Measurements from ENCODE around the gene EMCN.
"Not testable (repeated sequence)": the region's sequence is repeated elsewhere in the genome, so short reads cannot be mapped to it uniquely, and the experiment has no call there.

The EMCN gene

GRCh38 chr4:100517864-100518341, at the start of gene EMCN:
TSS of gene EMCN (minus strand) at chr4:100518022. CDS start at chr4:100517914, 108 bp downstream.
- no peak for DNase-seq

DNA sequence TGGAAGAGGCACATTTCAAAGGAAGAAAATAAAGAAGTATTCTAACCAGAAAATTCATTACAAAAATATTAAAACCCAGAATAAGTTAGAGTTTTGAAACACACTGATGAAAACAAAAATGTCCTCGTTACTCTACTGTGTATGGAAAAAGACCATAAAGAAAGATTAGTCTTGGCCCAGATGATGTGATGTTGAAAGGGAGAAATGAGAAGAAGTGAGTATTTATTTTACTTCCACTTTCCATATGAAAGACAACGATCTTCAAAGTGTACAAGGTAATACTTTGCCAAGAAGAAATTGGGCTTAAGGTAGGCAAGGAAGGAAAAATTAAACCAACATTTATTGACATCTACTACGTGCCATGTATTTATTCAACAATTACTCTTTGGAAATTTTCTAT, 48.6 kb upstream of the EMCN start:
- no peak for DNase-seq

DNA sequence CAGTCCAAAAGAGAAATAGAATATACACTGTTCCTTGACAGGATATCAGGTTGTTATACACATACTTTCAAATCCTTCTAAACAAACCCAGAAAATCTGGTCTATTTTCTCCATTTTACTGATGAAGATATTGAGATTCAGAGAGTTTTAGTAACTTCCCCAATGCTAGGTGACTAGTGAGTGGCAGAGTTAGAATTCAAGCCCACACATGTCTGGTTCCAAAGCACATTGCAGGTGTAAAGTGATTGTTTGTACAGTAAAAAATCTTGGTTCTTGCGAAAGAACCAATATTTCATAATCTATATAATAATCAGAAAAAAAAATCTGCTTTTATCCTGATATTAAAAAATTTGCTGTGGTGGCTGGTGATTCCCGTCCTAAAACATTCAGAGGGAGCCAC, 39.5 kb upstream of the EMCN start:
- no peak for DNase-seq

DNA sequence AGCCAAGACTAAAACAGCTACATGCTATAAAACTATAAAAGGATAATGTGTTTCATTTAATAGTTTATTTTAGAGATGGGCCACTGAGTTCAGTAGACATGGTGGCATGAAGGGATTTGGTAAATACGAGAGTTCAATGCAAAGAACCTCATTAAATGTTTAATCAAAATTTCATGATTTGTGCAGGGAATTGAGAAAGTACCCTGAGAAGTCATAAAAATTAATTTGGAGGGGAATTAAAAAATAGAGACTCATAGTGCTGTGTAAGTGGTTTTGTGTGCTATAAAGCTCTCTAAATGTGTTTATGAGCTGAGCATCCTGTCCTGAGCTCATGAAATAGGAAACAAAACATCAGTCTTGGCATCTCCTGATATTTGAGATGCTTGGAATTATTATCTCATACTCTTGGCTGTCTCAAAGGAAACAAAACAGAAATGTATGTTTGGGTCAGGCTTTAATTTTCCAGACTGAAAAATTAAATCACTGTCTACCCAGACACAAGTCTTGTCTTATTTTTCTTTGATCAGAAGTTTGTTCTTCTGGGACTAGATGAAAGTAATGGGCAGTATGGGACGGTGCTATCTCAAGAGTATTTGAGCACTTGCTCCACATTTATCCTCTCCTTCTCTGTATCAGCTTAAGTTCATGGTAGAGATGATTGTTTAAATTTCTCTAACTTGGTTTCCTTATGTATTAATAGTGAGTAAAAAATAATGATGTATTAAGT, 38.0 kb upstream of the EMCN start:
- no peak for DNase-seq

DNA sequence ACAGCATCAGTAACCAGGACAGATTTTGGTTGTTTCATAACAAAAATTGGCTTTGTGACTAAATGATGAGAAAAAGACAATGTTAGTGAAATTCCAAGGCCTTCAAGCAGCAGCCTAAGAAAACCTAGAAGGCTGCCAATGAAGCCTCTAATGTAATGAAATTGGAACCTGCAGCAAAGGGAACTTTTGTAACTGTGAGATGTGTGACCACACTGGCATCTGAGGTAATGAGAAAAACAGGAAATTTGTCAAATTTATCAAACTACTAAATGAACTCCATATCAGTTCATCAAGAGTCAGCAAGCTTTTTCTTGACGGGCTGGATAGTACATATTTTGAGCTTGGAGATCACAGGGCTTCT, 30.4 kb upstream of the EMCN start:
- no peak for DNase-seq

DNA sequence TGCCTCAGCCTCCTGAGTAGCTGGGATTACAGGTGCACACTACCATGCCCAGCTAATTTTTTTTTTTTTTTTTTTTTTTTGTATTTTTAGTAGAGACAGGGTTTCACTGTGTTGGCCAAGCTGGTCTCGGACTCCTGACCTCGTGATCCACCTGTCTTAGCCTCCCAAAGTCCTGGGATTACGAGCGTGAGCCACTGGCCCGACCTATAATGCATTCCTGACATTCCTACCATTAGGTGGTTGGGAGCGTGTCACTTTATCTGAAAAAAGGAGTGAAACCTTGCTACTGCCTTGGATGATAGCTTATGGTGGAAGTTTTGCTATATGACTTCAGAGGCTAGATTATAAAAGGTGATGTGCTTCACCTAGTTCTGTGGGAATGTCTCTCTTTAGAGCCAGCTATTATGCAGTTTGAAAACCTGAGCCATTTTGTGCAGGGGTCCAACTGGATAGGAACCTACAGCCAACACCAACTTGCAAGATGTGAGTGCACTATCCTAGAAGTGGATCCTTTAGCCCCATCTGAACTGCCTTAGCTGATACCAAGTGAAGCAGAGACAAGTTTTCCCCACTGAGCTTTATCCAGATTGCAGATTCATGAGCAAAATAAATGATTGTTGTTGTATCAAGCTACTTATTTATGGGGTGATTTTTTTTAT, 29.8 kb upstream of the EMCN start:
- DNase-seq, result no peak

- DNase-seq, result no peak
These were observed 27.6 kb upstream of the EMCN start for GRCh38 chr4:100545427-100545826.

DNA sequence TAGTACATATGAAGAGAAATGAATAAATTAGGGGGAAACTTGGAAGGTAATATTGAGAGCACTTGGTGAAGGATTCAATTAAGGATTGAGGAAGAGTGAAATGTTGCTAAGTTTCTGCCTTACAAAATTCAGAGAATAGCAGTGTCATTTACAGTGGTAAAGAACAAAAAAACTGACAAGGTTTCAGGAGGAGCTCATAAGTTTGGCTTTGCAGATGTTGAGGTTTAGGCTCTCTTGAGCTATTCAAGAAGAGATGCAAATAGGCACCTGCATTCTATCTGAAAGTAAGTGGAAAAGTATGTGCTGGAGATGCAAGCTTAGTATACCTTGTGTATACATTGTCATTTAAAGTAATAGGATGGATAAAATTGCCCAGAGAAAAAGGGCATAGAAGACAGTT, 22.3 kb upstream of the EMCN start:
- DNase-seq, result no peak

DNA sequence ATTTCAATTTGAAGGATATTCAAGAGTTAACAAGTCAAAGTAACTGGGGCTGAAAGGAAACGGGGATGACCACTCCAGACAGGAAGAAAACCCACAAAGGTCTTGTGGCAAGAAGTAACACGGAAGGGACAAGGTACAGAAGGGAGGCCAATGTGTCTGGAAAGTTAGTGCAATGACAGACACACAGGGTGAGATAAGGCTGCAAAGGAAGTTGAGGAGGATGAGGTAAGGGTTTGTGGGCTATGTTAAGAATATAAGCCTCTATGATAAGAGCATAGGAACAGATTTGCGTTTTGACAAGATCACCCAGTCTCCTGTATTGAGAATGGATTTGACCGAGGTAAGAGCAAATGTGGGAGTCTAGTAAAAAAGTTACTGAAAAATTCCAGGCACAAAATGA, 21.9 kb upstream of the EMCN start:
- no peak for DNase-seq

GRCh38 chr4:100533741-100534140, 15.9 kb upstream of the EMCN start:
- DNase-seq, result no peak

GRCh38 chr4:100530161-100530560, 12.3 kb upstream of the EMCN start:
- DNase-seq, result not testable (repeated sequence)

DNA sequence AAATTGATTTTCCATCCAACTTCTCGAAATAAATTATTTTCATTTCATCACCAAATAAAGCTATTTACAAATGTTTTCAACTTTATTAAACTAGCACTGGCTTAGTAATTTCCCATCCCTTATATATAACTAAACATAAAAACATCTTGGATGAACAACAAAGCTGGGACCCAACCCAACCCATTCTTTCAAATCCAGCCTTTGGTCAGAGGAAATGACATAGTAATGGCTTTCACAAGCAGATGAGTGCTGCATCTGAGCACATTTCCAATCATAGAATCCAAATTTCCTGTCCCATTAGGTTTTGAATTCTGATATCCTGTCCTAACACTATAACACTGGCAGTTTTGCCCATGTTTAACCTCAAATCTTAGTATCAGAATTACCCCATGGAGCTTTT, 7.9 kb upstream of the EMCN start:
- no peak for DNase-seq

DNA sequence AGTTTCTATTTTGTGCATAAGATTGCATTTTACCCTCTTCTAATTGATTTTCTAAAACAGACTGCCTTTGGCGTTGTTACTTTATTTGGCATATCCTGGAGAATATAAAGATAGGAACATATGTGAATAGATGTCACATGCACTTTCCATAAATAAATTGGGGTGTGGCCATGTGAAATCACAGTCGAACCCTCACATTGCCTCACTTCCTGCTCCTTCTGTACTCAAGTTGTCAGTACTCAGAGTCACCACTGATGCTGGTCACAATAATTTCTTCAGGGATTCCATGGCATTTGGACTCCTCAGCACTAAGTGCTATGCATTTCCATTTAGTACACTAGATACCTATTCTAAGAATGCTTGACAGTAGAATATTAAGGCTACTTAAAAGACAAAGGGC, 1.4 kb upstream of the EMCN start:
- DNase-seq, result no peak

- no peak for DNase-seq
These were observed 1.6 kb downstream of the EMCN start for GRCh38 chr4:100516225-100516624.

- no peak for DNase-seq
These were observed 5.9 kb downstream of the EMCN start for GRCh38 chr4:100511896-100512295.

DNA sequence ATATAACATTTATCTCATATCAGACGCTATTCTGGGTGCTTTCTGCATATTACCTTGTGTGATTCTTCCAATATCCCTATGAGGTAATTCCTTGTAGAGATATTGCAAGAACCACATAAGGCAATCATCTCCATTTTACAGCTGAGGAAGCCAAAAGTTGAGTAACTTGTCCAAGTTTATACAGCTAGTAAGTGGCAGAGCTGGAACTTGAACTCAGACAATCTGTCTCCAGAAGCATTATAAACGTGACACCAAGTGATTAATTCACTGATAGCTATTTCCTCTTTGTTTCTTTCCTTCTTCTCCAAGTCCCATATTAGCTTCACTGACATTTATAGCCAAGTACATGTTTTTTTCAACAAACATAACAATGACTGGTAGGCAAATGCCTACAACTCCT, 7.3 kb downstream of the EMCN start:
- no peak for DNase-seq

GRCh38 chr4:100509386-100509785, 8.4 kb downstream of the EMCN start:
- no peak for DNase-seq

- no peak for DNase-seq
These were observed 9.1 kb downstream of the EMCN start for GRCh38 chr4:100508691-100509090.

- DNase-seq, result no peak
These were observed 13.5 kb downstream of the EMCN start for GRCh38 chr4:100504086-100504874.

DNA sequence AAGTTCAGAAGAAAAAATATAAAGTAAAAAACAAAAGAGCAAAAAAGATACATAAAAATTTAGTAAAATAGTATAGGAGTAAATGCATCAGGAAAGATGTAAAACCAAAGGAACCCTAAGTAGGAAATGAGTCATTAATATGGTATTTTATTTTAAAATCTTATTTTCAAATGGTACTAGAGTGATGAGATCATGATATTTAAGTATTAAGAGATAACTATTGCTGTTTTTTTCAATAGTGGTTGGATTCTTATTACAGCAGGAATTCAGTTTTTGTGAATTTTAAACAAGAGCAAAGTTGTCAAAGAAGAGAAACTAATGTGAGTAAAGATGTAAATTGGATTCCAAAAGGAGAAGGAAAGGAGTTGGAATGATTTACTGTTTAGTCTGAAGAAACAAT, 20.0 kb downstream of the EMCN start:
- DNase-seq, result no peak

DNA sequence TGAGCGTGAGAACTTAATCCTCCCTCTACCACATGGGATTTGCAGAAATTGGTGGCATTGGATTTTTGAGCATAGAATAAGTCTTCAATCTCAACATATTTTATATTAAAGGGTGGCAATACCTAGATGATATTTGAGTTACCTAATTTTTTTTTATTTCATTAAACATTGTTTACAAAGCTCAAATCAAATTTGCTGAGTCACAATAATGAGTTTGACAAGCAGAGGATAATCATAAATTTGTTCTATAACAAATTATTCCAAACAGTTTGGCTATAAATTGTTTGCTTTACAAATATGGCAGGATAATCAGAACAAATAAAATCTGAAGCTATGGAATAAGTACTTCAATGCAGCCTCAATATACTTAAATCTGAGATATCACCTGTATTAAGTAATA, 22.7 kb downstream of the EMCN start:
- DNase-seq, result no peak

GRCh38 chr4:100494166-100494565, 23.7 kb downstream of the EMCN start:
- DNase-seq, result no peak

- no peak for DNase-seq
These were observed 24.1 kb downstream of the EMCN start for GRCh38 chr4:100493756-100494155.

- no peak for DNase-seq
These were observed 25.7 kb downstream of the EMCN start for GRCh38 chr4:100492129-100492528.

Measured in activated CD4-positive, alpha-beta T cell treated with anti-CD3 and anti-CD28 coated beads, Interleukin-2, amount 50 U/mL, for 4 hours (primary cell).